ENCODE measurements around the gene KIF20A. TPM values are rescaled to one million over a fixed set of nuclear protein-coding genes. Genes with fewer than 3 reads are reported as not detected.

Gene KIF20A
- total RNA-seq, 2 experiments from 2014 or later, result 70.9 to 74.7 TPM

GRCh38 chr5:138234651-138235050 is 55.7 kb downstream of the KIF20A start:
- Mint-ChIP-seq H3K36me3 (ENCODE audit: low read depth) (no peaks in the 10 kb centered on the region), H3K27me3 (peaks cover 12% of the 10 kb centered on the region), H3K4me1 (no peaks in the 10 kb centered on the region), H3K4me3 (no peak overlapping the region), H3K9me3 (no peaks in the 10 kb centered on the region), H3K27ac (no peak overlapping the region)
- ChIA-PET CTCF (interaction anchor here (0.8 to 2.1 kb wide), 2 partner anchors 10 to 21 kb away, joined by 3 to 5 read pairs; partner anchors contain the start of gene CDC23), POLR2A (no interaction called here)
- DNase-seq, result no peak

Other genes with a start within 250 kb of the KIF20A start
- gene FAM13B, start 146.0 kb upstream of the KIF20A start, total RNA-seq, result 10 to 100 TPM; 31.3 to 35.2 TPM
- not detected for gene WNT8A, start 95.1 kb upstream of the KIF20A start, total RNA-seq
- not detected for gene NME5, start 39.7 kb upstream of the KIF20A start, total RNA-seq
- 10 to 100 TPM; 74.6 to 77.1 TPM for gene BRD8, start 482 bp upstream of the KIF20A start, total RNA-seq
- 10 to 100 TPM; 32.2 to 34.6 TPM for gene CDC23, start 34.2 kb downstream of the KIF20A start, total RNA-seq
- gene GFRA3, start 95.5 kb downstream of the KIF20A start, total RNA-seq, result under 1 TPM; 0.15 to 0.21 TPM
- 10 to 100 TPM; 15.8 to 19.0 TPM for gene CDC25C, start 152.7 kb downstream of the KIF20A start, total RNA-seq
- 10 to 100 TPM; 23.7 to 25.5 TPM for gene FAM53C, start 159.2 kb downstream of the KIF20A start, total RNA-seq
- gene KDM3B, start 173.6 kb downstream of the KIF20A start, total RNA-seq, result 10 to 100 TPM; 60.4 to 65.7 TPM

Data from activated CD4-positive, alpha-beta T cell treated with anti-CD3 and anti-CD28 coated beads, Interleukin-2, amount 10 ng/mL, durations not matched to agents 7 days and 5 days (primary cell).